ENCODE measurements around the gene CASP2.
"Not testable (repeated sequence)": the region's sequence is repeated elsewhere in the genome, so short reads cannot be mapped to it uniquely, and the experiment has no call there.

Gene CASP2

DNA sequence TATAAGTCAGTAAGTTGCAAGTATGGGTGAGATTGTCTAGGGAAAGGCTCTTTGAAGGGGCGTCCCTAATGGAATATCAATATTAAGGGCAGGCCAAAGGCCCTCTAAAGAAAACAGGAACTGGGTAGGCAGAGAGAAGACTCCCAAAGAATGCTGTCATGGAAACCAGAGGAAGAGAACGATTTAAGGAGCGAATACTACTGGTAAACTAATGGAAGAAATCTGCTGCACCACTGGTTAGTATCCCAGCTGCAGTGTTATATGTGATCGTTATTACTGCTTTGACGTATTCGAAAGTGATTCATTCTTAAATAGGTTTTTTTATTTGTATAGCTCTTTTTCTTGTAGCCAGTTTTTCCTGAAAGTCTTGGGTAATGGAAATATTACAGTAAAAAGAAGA is 1.3 kb downstream of the CASP2 start:
- peak overlapping the region; percentile 89 for H3K4me3 ChIP-seq (ENCODE audit: low read length)
- no peak for DNase-seq (ENCODE audit: low read depth)
- TF ChIP-seq CTCF (conservative IDR thresholded peaks at IDR 0.05; ENCODE audit: low read depth, low read length): no peak

GRCh38 chr7:143289888-143290287 is 1.7 kb downstream of the CASP2 start:
- peak overlapping the region; percentile 89 for H3K4me3 ChIP-seq (ENCODE audit: low read length)
- DNase-seq (ENCODE audit: low read depth): not testable (repeated sequence)

- TF ChIP-seq CTCF (conservative IDR thresholded peaks at IDR 0.05; ENCODE audit: low read depth, low read length): no peak
- no peak overlapping the region for H3K4me3 ChIP-seq (ENCODE audit: low read length)
- no peak for DNase-seq (ENCODE audit: low read depth)
These were observed 2.1 kb downstream of the CASP2 start for GRCh38 chr7:143290293-143290692.

DNA sequence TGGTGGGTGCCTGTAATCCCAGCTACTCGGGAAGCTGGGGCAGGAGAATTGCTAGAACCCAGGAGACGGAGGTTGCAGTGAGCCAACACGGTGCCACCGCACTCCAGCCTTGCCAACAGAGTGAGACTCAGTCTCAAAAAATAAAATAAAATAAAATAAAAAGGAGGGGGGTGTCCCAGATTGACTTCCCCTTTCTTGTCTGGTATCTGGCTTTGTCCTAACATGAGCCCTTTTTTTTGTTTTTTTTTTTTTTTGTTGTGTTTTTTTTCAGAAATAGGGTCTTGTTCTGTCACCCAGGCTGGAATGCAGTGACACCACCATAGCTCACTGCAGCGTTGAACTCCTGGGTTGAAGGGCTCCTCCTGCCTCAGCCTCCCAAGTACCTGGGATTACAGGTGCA is 4.7 kb downstream of the CASP2 start:
- no peak for TF ChIP-seq CTCF (conservative IDR thresholded peaks at IDR 0.05; ENCODE audit: low read depth, low read length)
- H3K4me3 ChIP-seq (ENCODE audit: low read length): no peak overlapping the region
- DNase-seq (ENCODE audit: low read depth): no peak

DNA sequence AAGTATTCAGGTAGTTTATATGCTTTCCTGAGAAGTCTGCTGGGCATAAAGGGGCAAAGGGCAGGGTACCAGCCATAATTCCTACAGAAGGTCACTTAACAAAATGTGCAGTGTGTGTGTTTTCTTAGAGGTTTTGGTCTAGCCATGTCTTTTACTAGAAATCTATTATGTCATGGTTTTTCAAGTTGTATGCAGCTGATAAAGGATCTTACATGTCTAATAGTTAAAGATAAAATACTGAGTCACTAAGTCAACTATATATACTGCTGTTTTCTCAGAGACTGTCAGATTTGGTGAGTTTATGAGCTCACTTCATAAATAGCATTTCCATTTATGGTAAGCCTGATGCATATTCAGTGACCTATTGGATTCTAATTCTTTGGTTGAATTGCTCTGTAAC is 7.7 kb downstream of the CASP2 start:
- no peak for DNase-seq (ENCODE audit: low read depth)
- TF ChIP-seq CTCF (conservative IDR thresholded peaks at IDR 0.05; ENCODE audit: low read depth, low read length): no peak
- no peak overlapping the region for H3K4me3 ChIP-seq (ENCODE audit: low read length)

GRCh38 chr7:143296686-143297085 is 8.5 kb downstream of the CASP2 start:
- no peak for DNase-seq (ENCODE audit: low read depth)
- no peak for TF ChIP-seq CTCF (conservative IDR thresholded peaks at IDR 0.05; ENCODE audit: low read depth, low read length)
- H3K4me3 ChIP-seq (ENCODE audit: low read length): no peak overlapping the region

GRCh38 chr7:143299346-143299745 is 11.2 kb downstream of the CASP2 start:
- TF ChIP-seq CTCF (conservative IDR thresholded peaks at IDR 0.05; ENCODE audit: low read depth, low read length): no peak
- no peak for DNase-seq (ENCODE audit: low read depth)
- no peak overlapping the region for H3K4me3 ChIP-seq (ENCODE audit: low read length)

DNA sequence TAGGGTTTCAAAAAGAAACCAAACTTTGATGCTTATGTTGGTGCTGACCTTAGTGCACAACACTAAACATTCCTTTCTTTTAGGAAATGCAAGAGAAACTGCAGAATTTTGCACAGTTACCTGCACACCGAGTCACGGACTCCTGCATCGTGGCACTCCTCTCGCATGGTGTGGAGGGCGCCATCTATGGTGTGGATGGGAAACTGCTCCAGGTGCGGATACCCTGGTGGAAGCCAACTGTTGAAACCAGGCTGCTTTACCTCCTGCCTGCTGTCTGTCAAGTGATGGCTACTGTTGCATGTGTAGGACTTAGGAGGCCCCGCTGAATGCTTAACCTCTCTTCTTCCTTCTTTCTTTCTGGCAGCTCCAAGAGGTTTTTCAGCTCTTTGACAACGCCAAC is 11.7 kb downstream of the CASP2 start:
- H3K4me3 ChIP-seq (ENCODE audit: low read length): no peak overlapping the region
- TF ChIP-seq CTCF (conservative IDR thresholded peaks at IDR 0.05; ENCODE audit: low read depth, low read length): peak; percentile 83
- no peak for DNase-seq (ENCODE audit: low read depth)

Measured in retinal pigment epithelial cell (primary cell).